Measurements from ENCODE around the gene APBA1. TPM values are rescaled to one million over a fixed set of nuclear protein-coding genes. Genes with fewer than 3 reads are reported as not detected.

The APBA1 gene
- total RNA-seq, 1 donor from 2014 or later, result 8.4 TPM

DNA sequence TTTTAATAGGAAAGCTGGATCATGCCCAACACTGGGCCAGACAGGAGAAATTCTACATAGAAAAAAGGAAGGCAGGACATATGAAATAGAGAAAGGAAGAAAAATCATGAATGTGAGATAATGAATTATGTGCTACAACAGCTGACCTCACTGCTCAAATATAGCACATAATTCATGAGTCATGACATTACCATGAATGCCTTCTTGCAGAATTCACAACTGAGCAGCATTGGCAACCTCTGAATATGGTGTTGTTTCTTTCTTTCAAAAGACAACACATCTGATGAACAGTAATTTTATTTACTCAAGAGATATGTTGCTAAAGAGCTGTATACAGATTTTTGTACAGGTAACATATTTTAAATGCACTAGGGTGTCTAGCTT is 34.4 kb downstream of the APBA1 start:
- Mint-ChIP-seq H3K36me3 (ENCODE audit: low read depth, unreplicated experiment) (no peaks in the 10 kb centered on the region), H3K27me3 (ENCODE audit: unreplicated experiment) (no peaks in the 10 kb centered on the region), H3K9me3 (ENCODE audit: unreplicated experiment) (no peaks in the 10 kb centered on the region), H3K27ac (ENCODE audit: unreplicated experiment) (no peak overlapping the region), H3K4me3 (ENCODE audit: unreplicated experiment) (no peak overlapping the region), H3K4me1 (ENCODE audit: unreplicated experiment) (no peaks in the 10 kb centered on the region)
- DNase-seq (ENCODE audit: low spot score), result no peak
- TF ChIP-seq, protein P1, sequence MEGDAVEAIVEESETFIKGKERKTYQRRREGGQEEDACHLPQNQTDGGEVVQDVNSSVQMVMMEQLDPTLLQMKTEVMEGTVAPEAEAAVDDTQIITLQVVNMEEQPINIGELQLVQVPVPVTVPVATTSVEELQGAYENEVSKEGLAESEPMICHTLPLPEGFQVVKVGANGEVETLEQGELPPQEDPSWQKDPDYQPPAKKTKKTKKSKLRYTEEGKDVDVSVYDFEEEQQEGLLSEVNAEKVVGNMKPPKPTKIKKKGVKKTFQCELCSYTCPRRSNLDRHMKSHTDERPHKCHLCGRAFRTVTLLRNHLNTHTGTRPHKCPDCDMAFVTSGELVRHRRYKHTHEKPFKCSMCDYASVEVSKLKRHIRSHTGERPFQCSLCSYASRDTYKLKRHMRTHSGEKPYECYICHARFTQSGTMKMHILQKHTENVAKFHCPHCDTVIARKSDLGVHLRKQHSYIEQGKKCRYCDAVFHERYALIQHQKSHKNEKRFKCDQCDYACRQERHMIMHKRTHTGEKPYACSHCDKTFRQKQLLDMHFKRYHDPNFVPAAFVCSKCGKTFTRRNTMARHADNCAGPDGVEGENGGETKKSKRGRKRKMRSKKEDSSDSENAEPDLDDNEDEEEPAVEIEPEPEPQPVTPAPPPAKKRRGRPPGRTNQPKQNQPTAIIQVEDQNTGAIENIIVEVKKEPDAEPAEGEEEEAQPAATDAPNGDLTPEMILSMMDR (IDR thresholded peaks at IDR 0.05; ENCODE audit: unreplicated experiment), result no peak

DNA sequence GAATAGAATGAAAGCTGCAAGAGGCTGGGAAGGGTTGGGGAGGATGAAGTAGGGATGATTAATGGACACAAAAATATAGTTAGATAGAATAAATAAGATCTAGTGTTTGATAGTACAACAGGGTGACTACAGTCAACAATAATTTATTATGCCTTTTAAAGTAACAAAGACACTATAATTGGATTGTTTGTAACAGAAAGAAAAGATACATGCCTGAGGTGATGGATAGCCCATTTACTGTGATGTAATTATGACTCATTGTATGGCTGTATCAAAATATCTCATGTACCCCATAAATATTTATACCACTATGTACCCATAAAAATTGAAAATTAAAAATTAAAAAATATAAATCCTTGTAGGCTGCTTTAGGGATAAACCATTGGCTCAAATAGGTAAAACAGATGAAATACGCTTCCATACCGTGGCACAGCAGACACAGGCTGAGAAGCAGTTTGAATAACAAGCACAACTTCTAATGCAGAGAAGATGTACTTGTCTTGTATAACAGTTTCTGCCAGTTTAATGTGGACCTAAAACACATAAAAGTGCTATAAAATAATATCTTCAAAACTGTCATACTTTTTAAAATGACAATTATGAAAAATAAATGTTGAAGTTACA is 34.9 kb downstream of the APBA1 start:
- H3K4me3 Mint-ChIP-seq (ENCODE audit: unreplicated experiment), result no peak overlapping the region

DNA sequence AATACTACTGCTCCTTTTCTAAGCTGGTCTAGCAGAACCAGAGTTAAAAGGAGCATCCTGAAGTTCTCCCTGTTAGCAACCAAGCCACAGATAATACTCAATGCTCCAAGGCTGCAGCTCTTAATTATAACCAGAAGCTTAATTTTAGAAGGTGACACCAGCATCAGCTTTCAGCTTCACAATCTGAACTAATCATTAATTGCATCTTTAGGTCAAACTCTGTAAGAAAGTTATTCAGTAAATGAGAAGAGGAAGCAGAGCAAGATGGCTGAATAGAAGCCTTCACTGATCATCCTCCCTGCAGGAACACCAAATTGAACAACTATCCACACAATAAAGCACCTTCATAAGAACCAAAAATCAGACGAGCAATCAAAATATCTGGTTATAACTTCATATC is 38.5 kb downstream of the APBA1 start:
- H3K9me3 Mint-ChIP-seq (ENCODE audit: unreplicated experiment), result no peaks in the 10 kb centered on the region
- no peaks in the 10 kb centered on the region for H3K27me3 Mint-ChIP-seq (ENCODE audit: unreplicated experiment)
- no peak overlapping the region for H3K27ac Mint-ChIP-seq (ENCODE audit: unreplicated experiment)
- H3K4me3 Mint-ChIP-seq (ENCODE audit: unreplicated experiment), result no peak overlapping the region
- TF ChIP-seq, protein P1 (IDR thresholded peaks at IDR 0.05; ENCODE audit: unreplicated experiment), result no peak
- H3K4me1 Mint-ChIP-seq (ENCODE audit: unreplicated experiment), result no peaks in the 10 kb centered on the region
- DNase-seq (ENCODE audit: low spot score), result no peak
- no peaks in the 10 kb centered on the region for H3K36me3 Mint-ChIP-seq (ENCODE audit: low read depth, unreplicated experiment)

More for the DNA sequence above, 34.9 kb downstream of the APBA1 start:
- TF ChIP-seq, protein P1 (IDR thresholded peaks at IDR 0.05; ENCODE audit: unreplicated experiment), result no peak
- H3K9me3 Mint-ChIP-seq (ENCODE audit: unreplicated experiment), result no peaks in the 10 kb centered on the region
- no peaks in the 10 kb centered on the region for H3K4me1 Mint-ChIP-seq (ENCODE audit: unreplicated experiment)
- DNase-seq (ENCODE audit: low spot score), result no peak
- H3K27ac Mint-ChIP-seq (ENCODE audit: unreplicated experiment), result no peak overlapping the region
- H3K36me3 Mint-ChIP-seq (ENCODE audit: low read depth, unreplicated experiment), result no peaks in the 10 kb centered on the region
- H3K27me3 Mint-ChIP-seq (ENCODE audit: unreplicated experiment), result no peaks in the 10 kb centered on the region

DNA sequence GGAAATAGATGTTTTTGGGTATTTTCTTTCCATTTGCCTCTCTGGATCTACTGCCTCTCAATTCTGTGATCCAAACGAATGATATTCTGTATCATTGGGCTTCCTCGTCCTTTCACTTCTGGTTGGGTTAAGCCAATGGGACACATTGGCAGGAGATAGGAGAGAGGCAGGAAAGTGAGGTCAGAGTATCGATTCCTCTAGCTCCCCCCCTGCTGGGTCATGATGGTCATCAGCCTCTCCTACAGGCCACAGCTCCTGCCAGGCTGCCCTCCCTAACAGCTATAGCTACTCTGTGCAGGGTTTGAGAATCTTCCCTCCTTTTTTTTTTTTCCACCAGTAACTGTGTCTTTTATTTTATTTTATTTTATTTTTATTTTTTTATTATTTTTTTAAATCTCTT is 39.4 kb downstream of the APBA1 start:
- Mint-ChIP-seq H3K4me3 (ENCODE audit: unreplicated experiment) (no peak overlapping the region), H3K27me3 (ENCODE audit: unreplicated experiment) (no peaks in the 10 kb centered on the region), H3K36me3 (ENCODE audit: low read depth, unreplicated experiment) (no peaks in the 10 kb centered on the region), H3K27ac (ENCODE audit: unreplicated experiment) (no peak overlapping the region), H3K4me1 (ENCODE audit: unreplicated experiment) (no peaks in the 10 kb centered on the region), H3K9me3 (ENCODE audit: unreplicated experiment) (no peaks in the 10 kb centered on the region)
- TF ChIP-seq, protein P1 (IDR thresholded peaks at IDR 0.05; ENCODE audit: unreplicated experiment), result no peak
- DNase-seq (ENCODE audit: low spot score), result no peak

DNA sequence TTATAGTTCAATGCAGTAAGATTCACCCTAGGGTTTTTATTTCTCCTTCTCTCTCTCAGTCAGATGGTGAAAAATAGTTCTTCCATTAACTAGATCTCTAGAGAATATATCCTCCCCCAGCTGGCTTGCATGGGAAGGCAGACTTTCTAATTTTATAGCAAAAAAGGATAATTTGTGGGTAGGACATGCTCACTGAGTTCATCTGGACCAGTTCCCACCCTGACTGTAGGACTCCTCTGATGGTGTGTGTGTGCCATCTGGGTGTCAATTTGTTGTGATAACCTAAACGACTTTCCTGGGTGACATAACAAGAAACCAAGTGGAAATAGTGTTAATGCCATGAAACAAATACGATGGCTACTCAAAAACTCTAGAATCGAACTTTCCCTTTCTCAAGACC is 44.9 kb downstream of the APBA1 start:
- no peaks in the 10 kb centered on the region for H3K36me3 Mint-ChIP-seq (ENCODE audit: low read depth, unreplicated experiment)
- no peak for DNase-seq (ENCODE audit: low spot score)
- H3K9me3 Mint-ChIP-seq (ENCODE audit: unreplicated experiment), result no peaks in the 10 kb centered on the region
- H3K27ac Mint-ChIP-seq (ENCODE audit: unreplicated experiment), result no peak overlapping the region
- no peak overlapping the region for H3K4me3 Mint-ChIP-seq (ENCODE audit: unreplicated experiment)
- no peaks in the 10 kb centered on the region for H3K4me1 Mint-ChIP-seq (ENCODE audit: unreplicated experiment)
- TF ChIP-seq, protein P1 (IDR thresholded peaks at IDR 0.05; ENCODE audit: unreplicated experiment), result no peak
- no peaks in the 10 kb centered on the region for H3K27me3 Mint-ChIP-seq (ENCODE audit: unreplicated experiment)

Measured in endothelial cell (in vitro differentiated cells).